Muscle of arm (tissue), 12 donors: ENCODE results near the gene NOS3. TPM values are rescaled to one million over a fixed set of nuclear protein-coding genes. Genes with fewer than 3 reads are reported as not detected.
"Not testable (repeated sequence)": the region's sequence is repeated elsewhere in the genome, so short reads cannot be mapped to it uniquely, and the experiment has no call there.

Experiments
- DNase-seq: peaks from one replicate; pipeline ENCODE4 v3.0.0-alpha.2; 2013
- polyA plus RNA-seq, 12 donors: library from polyadenylated mRNA; unstranded; fragments of 120-200 nt; gene quantifications; one replicate each; pipeline ENCODE4 v1.2.1, GENCODE V29; 2013; ENCODE audit not compliant: insufficient read length in 12 of 12

Gene NOS3
- polyA plus RNA-seq, 12 donors, result 4.3 to 15.7 (median 6.2) TPM; not detected in 1

DNA sequence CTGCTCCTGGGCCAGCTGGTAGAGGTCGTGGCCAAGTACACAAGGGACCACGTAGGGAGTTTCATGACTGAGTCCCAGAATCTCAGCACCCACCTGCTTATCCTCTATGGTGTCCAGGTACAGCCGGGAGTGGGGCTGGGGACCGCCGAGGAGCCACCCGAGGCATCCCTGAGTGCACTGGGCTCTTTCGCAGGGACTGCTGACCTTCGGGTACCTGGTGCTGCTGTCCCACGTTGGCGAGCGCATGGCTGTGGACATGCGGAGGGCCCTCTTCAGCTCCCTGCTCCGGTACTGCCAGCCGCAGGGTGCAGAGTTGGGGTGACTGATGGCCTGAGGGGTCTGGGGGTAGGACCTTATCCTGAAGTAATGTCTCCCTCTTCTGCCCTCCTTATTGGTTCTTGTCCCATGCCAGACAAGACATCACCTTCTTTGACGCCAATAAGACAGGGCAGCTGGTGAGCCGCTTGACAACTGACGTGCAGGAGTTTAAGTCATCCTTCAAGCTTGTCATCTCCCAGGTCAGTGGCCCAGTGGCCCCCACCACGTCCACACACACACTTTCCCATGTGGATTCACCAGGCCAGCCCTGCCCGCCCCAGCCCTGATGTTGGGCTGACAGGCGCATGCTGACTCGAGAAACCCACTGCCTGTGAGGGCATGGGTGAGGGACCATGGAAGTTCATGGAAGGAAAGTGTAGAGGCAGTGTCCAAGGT, 43.7 kb downstream of the NOS3 start:
- no peak for DNase-seq

- DNase-seq, result no peak
Measured at GRCh38 chr7:151035026-151035717, 44.4 kb downstream of the NOS3 start.

- no peak for DNase-seq
Measured at GRCh38 chr7:151035902-151036301, 45.1 kb downstream of the NOS3 start.

DNA sequence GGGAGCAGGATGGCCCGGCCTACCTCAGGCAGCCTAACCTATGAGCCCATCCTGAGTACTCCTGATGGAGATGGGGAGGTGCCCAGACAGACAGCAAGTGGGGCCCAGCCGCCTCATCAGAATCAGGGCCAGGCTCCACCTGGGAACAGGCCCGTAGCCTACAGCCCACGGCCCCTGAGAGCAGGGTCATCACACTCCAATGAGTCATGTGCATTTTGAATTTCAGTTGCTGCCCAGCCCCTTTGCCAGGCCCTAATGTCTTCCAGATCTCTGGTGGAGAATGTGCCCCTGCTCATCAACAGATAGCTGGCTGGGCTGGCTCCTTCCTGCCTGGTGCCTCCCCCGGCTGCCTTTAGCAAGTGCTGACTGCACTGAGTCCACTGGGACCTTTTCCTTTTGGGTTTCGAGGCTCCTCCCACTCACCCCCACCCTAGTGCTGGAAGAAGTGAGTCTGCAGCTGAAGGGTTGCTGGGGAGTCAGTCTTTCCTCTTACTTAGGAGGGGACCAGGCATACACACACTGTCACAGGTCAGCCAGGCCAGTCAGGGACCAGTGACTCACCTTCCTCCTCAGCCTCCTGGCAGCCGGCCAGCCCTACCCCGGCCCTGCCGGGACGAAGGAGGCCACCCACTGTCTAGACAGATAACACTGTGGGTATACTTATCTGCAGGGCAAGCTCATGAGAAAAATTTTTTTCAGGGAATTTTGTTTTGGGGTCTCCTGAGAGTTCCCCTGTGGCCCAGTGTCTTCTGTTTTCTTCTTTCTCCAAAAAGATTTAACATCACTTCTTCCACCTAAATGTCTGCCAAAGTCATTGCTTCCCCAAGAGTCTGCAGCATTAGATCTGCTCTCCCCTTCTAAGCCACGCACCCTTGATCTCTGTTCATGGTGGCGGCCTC, 48.4 kb downstream of the NOS3 start:
- DNase-seq, result no peak

DNA sequence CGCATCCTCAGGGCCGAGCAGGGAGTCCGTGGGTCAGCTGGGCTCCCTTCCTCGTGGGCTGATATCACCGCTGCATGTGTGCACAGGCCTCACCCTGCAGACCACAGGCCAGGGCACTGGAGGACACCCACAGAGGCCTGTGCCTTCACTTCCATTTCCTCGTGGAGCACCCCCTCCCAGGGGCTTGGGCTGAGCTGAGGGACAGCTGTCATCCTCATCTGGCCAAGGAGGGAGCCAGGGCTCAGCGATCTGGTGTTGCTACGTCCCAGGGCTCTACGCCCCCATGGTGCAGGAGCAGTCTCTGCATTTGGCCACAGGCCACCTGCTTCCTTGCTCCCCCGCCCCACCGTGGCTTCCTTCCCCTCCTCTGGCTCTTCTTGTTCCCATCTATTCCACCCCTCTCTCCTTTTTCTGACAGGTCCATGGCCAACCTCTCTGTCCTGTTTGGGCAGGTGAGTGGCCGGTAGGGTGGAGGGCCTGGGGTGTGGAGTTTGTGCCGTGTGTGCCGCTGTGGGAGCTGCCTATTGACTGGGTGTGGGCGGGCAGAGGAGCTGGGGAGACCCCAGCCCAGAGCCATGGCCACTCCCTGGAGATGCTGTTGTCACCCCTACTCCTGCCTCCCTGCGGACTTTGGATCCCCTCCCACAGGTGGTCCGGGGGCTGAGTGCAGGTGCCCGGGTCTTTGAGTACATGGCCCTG, 49.2 kb downstream of the NOS3 start:
- DNase-seq, result no peak

DNA sequence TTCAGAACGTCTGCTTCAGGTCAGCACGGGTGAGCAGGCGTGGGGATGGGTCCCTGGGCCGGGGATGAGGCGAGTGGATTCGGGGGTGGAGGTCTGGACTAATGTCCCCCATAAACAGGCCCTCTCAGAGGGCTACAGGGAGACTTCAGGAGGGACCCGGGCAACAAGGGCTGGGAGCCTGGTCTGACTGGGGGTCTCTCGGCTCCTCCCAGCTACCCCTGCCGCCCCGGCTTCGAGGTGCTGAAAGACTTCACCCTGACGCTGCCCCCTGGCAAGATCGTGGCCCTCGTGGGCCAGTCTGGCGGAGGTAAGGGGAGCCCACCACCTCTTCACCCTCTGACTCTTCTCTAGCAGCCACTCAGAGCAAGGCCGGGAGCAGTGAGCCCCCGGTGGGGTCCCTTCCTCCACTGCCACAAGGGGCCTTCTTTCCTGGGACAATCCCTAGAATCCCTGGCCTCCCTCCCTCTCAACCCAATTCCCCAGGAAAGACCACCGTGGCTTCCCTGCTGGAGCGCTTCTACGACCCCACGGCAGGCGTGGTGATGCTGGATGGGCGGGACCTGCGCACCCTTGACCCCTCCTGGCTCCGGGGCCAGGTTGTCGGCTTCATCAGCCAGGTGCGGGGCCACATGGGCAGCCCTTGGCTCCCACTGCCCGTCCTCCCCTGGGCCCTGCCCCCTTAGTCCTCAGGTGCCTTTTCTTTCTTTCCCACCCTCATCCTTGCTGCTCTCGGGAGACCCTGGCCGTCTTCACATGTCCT, 50.0 kb downstream of the NOS3 start:
- no peak for DNase-seq

GRCh38 chr7:151043449-151043848, 52.6 kb downstream of the NOS3 start:
- DNase-seq, result not testable (repeated sequence)

- DNase-seq, result no peak
Measured at GRCh38 chr7:151043959-151044358, 53.1 kb downstream of the NOS3 start.

- DNase-seq, result no peak
Measured at GRCh38 chr7:151045262-151045661, 54.4 kb downstream of the NOS3 start.

GRCh38 chr7:151045967-151046366, 55.1 kb downstream of the NOS3 start:
- DNase-seq, result no peak

DNA sequence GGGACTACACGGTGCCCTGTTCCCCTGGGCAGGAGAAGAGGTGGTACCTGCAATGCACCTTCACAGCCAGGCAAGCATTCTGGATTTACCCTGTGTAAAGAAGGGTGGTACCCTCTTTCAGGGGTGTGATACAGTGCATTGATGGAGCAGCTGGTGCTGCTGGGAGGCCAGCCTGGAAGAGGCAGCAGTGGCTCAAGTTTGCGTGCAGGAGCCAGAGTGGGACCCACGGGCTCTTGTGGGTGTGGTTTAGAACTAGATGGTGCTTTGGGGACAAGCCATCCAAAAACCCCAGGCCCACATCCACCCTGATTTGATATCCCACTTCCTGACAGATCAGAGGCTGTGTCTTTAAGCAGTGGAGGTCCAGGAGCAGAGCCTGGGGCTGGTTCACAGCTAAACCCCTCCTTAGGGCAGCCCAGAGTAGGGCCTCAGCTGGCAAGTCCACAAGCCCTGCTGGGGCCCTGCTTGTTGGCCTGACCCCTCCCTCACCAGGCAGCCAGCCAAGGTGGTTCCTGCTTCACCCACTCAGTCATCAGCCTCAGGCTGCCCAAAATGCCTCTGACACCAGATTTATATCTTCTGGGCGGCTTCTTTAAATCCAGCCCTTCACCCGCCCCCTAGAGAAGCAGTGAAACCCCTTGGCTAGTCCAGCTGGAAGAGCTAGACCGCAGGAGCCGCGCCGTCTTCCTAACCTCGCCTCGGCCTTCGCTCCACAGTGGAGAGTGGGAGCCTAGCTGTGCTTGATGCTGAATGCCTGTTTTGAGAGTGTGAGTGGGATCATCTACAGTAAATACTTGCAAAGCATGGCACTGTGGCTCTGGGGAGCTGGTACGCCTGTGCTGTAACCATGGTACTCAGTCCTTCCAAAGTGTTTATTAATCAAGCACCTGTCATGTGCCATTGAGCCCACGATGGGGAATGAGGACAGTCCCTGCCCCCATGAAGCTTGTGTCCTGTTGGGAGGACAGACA, 56.1 kb downstream of the NOS3 start:
- DNase-seq, result no peak

GRCh38 chr7:151047976-151048815, 57.4 kb downstream of the NOS3 start, which contains the start of gene ASIC3:
TSS of gene ASIC3 (plus strand) at chr7:151048531. CDS start at chr7:151048886, 355 bp downstream.
- no peak for DNase-seq

DNA sequence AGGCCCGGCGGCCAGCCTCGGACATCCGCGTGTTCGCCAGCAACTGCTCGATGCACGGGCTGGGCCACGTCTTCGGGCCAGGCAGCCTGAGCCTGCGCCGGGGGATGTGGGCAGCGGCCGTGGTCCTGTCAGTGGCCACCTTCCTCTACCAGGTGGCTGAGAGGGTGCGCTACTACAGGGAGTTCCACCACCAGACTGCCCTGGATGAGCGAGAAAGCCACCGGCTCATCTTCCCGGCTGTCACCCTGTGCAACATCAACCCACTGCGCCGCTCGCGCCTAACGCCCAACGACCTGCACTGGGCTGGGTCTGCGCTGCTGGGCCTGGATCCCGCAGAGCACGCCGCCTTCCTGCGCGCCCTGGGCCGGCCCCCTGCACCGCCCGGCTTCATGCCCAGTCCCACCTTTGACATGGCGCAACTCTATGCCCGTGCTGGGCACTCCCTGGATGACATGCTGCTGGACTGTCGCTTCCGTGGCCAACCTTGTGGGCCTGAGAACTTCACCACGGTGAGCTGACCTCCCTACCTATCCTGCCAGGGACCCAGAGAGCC, 58.2 kb downstream of the NOS3 start:
- no peak for DNase-seq

DNA sequence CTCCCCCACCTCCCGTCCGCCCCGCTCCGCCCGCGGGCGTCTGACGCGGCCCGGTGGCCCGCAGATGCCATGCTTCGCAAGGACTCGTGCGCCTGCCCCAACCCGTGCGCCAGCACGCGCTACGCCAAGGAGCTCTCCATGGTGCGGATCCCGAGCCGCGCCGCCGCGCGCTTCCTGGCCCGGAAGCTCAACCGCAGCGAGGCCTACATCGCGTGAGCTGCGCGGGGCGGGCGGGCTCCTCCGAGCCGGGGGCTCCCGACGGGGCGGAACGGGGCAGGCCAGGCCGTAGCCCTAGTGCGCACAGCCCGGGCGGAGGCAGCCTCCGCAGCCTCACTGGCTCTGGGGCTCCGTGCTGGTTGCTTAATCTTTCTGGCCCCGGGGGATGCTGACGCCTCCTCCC, 60.3 kb downstream of the NOS3 start:
- DNase-seq, result peak; percentile 74

DNA sequence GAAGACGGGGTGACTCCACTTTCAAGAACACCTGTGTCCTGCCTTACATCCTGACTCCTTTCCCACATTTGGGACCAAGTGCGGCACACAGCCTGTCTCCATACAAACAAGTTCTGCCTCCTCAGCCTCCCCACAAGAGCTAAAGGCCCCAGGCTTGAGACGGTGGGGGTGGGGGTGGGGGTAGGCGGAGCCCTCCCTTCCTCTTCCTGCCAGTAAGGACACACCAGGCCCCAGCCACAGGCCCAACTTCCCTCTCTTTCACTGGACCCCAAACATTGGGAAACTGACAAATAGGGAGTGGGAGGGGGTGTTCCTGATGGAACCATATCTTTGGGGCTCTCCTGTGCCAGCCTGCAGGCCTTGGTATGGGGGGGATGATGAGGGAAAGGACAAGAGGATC, 62.3 kb downstream of the NOS3 start:
- DNase-seq, result no peak

DNA sequence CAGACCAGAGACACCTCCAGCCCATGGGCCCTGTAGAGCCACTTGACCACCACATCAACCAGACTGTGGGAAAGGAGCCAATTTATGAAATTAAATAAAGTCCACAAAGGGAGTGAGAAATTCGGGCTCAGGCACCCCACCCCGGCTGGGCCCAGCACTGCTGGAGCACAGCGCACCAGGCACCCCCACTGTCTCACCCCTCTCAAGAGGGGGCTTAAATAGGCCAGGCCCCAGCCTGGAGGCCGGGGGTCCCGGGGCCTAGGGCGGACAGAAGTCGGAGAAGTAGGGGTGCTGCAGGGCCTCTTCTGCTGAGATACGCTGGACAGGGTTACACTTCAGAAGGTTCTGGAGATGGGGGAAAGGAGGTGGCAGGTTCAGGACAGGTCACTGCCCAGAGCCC, 62.9 kb downstream of the NOS3 start:
- no peak for DNase-seq

- no peak for DNase-seq
Measured at GRCh38 chr7:151056283-151056665, 65.5 kb downstream of the NOS3 start.
